DOHH2 (cell line): Measurements from ENCODE around the gene RGS16.

Source experiments
- H3F3A ChIP-seq: fragments of 200-600 bp; sonication (generic), shearing (Covaris generic); 2 replicates; pipeline ENCODE4 v1.6.0; 2016; ENCODE audit warnings: antibody characterized with exemption, mild to moderate bottlenecking; ENCODE audit not compliant: control insufficient read depth, insufficient read depth
- H3K27ac ChIP-seq: fragments of 200-600 bp; sonication (generic); 2 replicates; pipeline ENCODE4 v1.5.1; 2014; ENCODE audit warnings: low read depth, mild to moderate bottlenecking, low read length, moderate library complexity
- H3K27me3 ChIP-seq: fragments of 200-600 bp; sonication (generic); 2 replicates; pipeline ENCODE4 v1.6.1; 2014; ENCODE audit warnings: mild to moderate bottlenecking, low read length, mixed read lengths; ENCODE audit not compliant: control insufficient read depth
- H3K36me3 ChIP-seq: fragments of 200-600 bp; sonication (generic); 2 replicates; pipeline ENCODE4 v1.6.1; 2014; ENCODE audit warnings: mild to moderate bottlenecking, low read length, moderate library complexity, mixed read lengths; ENCODE audit not compliant: control insufficient read depth
- H3K4me1 ChIP-seq: fragments of 200-600 bp; sonication (generic); 2 replicates; pipeline ENCODE4 v1.6.1; 2014; ENCODE audit warnings: mild to moderate bottlenecking, low read length, mixed read lengths; ENCODE audit not compliant: control insufficient read depth
- H3K4me2 ChIP-seq: fragments of 200-600 bp; sonication (generic); 2 replicates; pipeline ENCODE4 v1.6.0; 2014; ENCODE audit warnings: mild to moderate bottlenecking, low read length, moderate library complexity
- H3K4me3 ChIP-seq: fragments of 200-600 bp; sonication (generic); 2 replicates; pipeline ENCODE4 v1.5.1; 2014; ENCODE audit warnings: mild to moderate bottlenecking, low read length, mixed read lengths
- H3K79me2 ChIP-seq: fragments of 200-600 bp; sonication (generic); 2 replicates; pipeline ENCODE4 v1.6.1; 2014; ENCODE audit warnings: mild to moderate bottlenecking, low read length, mixed read lengths; ENCODE audit not compliant: control insufficient read depth
- H3K9me2 ChIP-seq: fragments of 200-600 bp; sonication (generic); replicated peaks from 2 replicates; pipeline ENCODE4 v1.6.1; 2014; ENCODE audit warnings: mild to moderate bottlenecking, low read length, mixed read lengths; ENCODE audit not compliant: control insufficient read depth
- H3K9me3 ChIP-seq: fragments of 200-600 bp; sonication (generic); 2 replicates; pipeline ENCODE4 v1.6.1; 2014; ENCODE audit warnings: antibody characterized with exemption, low read length, mixed read lengths; ENCODE audit not compliant: control insufficient read depth, insufficient read depth
- H4K20me1 ChIP-seq: fragments of 200-600 bp; sonication (generic); 2 replicates; pipeline ENCODE4 v1.6.0; 2014; ENCODE audit warnings: low read depth, mild to moderate bottlenecking, antibody characterized with exemption, low read length, moderate library complexity; ENCODE audit not compliant: control insufficient read depth, insufficient read depth
- EZH2phosphoT487 ChIP-seq: fragments of 200-600 bp; sonication (generic); IDR thresholded peaks from 2 replicates; pipeline ENCODE4 v1.6.1; 2017; ENCODE audit warnings: borderline replicate concordance, mild to moderate bottlenecking, antibody characterized with exemption, low read length, moderate library complexity, mixed read lengths
- TF ChIP-seq, protein P1 (sequence below): fragments of 200-600 bp; sonication (generic); IDR thresholded peaks from one replicate; pipeline ENCODE4 v1.5.1; 2014; ENCODE audit warnings: antibody characterized with exemption, mild to moderate bottlenecking, low read depth, low read length; ENCODE audit not compliant: poor library complexity, severe bottlenecking

Gene RGS16

DNA sequence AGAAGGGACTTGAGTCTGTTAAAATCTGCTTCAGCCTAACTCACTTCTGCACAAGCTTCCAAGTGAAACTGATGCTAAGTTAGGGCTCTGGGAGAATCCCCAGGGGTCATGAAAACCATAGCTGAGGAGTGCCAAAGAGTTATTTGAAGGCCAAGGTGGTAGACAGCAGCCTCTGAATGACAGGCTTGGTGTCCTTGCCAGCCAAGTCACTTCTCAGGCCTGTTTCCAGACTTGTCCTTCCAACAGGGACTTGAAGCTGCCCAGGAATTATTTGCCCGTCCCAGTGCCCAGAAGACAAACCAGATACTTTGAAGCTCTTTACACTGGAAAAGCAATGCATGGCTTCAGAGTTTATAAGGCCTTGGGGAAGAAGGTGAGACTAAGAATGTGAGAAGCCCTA is 48.7 kb downstream of the RGS16 start:
- H3K4me1 ChIP-seq = no peaks in the 10 kb centered on the region

DNA sequence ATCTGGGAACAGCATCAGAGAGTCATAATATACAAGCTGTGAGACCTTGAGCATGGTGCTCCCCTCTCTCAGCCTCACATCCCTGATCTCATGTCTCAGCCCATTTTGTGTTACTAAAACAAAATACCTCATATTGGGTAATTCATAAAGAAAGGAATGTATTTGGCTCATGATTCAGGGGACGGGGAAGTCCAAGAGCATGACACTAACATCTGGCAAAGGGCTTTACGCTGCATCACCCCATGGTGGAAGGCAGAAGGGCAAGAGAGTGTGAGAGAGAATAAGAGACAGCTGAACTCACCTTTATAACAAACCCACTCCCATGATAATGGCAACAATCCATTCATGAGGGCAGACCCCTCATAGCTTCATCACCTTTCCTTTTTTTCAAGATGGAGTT is 51.7 kb downstream of the RGS16 start:
- no peak for TF ChIP-seq EZH2phosphoT487
- TF ChIP-seq, protein P1, sequence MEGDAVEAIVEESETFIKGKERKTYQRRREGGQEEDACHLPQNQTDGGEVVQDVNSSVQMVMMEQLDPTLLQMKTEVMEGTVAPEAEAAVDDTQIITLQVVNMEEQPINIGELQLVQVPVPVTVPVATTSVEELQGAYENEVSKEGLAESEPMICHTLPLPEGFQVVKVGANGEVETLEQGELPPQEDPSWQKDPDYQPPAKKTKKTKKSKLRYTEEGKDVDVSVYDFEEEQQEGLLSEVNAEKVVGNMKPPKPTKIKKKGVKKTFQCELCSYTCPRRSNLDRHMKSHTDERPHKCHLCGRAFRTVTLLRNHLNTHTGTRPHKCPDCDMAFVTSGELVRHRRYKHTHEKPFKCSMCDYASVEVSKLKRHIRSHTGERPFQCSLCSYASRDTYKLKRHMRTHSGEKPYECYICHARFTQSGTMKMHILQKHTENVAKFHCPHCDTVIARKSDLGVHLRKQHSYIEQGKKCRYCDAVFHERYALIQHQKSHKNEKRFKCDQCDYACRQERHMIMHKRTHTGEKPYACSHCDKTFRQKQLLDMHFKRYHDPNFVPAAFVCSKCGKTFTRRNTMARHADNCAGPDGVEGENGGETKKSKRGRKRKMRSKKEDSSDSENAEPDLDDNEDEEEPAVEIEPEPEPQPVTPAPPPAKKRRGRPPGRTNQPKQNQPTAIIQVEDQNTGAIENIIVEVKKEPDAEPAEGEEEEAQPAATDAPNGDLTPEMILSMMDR = no peak
- no peaks in the 10 kb centered on the region for H3K36me3 ChIP-seq
- no peaks in the 10 kb centered on the region; the same call in 1 of the 2 replicates for H3K9me3 ChIP-seq
- H3K27ac ChIP-seq = no peak overlapping the region
- H3K79me2 ChIP-seq = no peaks in the 10 kb centered on the region
- H3K27me3 ChIP-seq = no peaks in the 10 kb centered on the region
- no peak overlapping the region for H3K4me3 ChIP-seq
- H3F3A ChIP-seq = no peaks in the 10 kb centered on the region
- no peaks in the 10 kb centered on the region for H4K20me1 ChIP-seq
- H3K4me1 ChIP-seq = no peaks in the 10 kb centered on the region
- H3K9me2 ChIP-seq = no peaks in the 10 kb centered on the region
- H3K4me2 ChIP-seq = no peak overlapping the region

More for the DNA sequence above, 48.7 kb downstream of the RGS16 start:
- Histone ChIP-seq H3K27ac (no peak overlapping the region), H3K36me3 (no peaks in the 10 kb centered on the region), H3K4me2 (no peak overlapping the region), H3K9me3 (no peaks in the 10 kb centered on the region; the same call in 1 of the 2 replicates), H3F3A (no peaks in the 10 kb centered on the region), H3K4me3 (no peak overlapping the region), H4K20me1 (no peaks in the 10 kb centered on the region), H3K9me2 (no peaks in the 10 kb centered on the region; the same call in 1 of the 2 replicates), H3K79me2 (no peaks in the 10 kb centered on the region), H3K27me3 (no peaks in the 10 kb centered on the region)
- no peak for TF ChIP-seq EZH2phosphoT487
- TF ChIP-seq, protein P1 = no peak

DNA sequence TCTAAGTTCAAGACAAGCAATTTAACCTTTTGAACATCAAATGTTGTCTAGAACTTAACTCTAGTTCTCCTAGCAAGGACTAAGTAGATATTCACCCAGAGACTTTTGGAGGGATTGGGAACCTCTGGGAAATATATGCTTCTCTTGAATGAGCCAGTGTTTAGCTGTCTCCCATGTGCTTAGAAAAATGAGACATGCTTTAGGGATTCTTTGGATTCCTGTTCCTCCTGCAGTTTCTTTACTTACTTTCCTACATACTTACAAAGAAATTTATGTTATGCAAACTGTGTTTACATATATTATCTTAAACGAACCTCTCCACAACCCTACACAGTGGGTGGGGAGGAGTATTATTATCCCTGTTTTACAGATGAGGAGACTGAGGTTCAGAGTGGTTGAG is 54.4 kb downstream of the RGS16 start:
- Histone ChIP-seq H3K9me3 (no peaks in the 10 kb centered on the region; the same call in 1 of the 2 replicates), H3K4me1 (no peaks in the 10 kb centered on the region), H3K79me2 (no peaks in the 10 kb centered on the region), H3K4me2 (no peak overlapping the region), H4K20me1 (no peaks in the 10 kb centered on the region), H3K36me3 (no peaks in the 10 kb centered on the region), H3K27me3 (no peaks in the 10 kb centered on the region), H3K4me3 (no peak overlapping the region), H3K9me2 (no peaks in the 10 kb centered on the region), H3K27ac (no peak overlapping the region), H3F3A (no peaks in the 10 kb centered on the region)
- no peak for TF ChIP-seq EZH2phosphoT487
- TF ChIP-seq, protein P1 = no peak

- H4K20me1 ChIP-seq = no peaks in the 10 kb centered on the region
- no peak overlapping the region for H3K4me2 ChIP-seq
- no peaks in the 10 kb centered on the region for H3K27me3 ChIP-seq
- H3F3A ChIP-seq = no peaks in the 10 kb centered on the region
- H3K36me3 ChIP-seq = no peaks in the 10 kb centered on the region
- H3K27ac ChIP-seq = no peak overlapping the region
- H3K79me2 ChIP-seq = no peaks in the 10 kb centered on the region
- H3K9me2 ChIP-seq = no peaks in the 10 kb centered on the region
- H3K4me3 ChIP-seq = no peak overlapping the region
- no peaks in the 10 kb centered on the region; the same call in 1 of the 2 replicates for H3K9me3 ChIP-seq
- TF ChIP-seq EZH2phosphoT487 = no peak
- TF ChIP-seq, protein P1 = no peak
- no peaks in the 10 kb centered on the region for H3K4me1 ChIP-seq
Measured at GRCh38 chr1:182549346-182549745, 54.8 kb downstream of the RGS16 start.
